NCI-H748 (cell line): Measurements from ENCODE around the gene RCC2.

Experiments
- DNase-seq: peaks from one replicate; lab custom pipeline; 2025; ENCODE audit not compliant: unreplicated experiment; lab: John Stamatoyannopoulos, UW

RCC2 gene

GRCh38 chr1:17442841-17443240, 3.4 kb upstream of the RCC2 start:
- DNase-seq, result no peak

DNA sequence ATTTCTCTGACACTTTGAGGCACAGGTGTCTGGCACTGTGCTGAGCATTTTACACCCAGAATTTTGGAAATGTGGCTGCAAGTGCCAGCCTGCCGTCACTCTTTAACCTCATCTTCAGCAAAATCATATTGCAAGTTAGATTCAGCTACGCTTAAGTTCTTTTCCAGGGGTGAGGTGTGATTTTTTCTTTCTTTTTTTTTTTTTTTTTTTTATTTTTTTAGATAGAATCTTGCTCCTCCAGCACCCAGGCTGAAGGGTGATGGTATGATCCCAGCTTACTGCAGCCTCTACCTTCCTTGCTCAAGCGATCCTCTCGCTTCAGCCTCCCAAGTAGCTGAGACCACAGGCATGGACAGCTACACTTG, 2.5 kb upstream of the RCC2 start:
- no peak for DNase-seq

- DNase-seq, result peak; percentile 8
These were observed 2.0 kb upstream of the RCC2 start for GRCh38 chr1:17441265-17441992.

- no peak for DNase-seq
These were observed 1.3 kb upstream of the RCC2 start for GRCh38 chr1:17440827-17441168.

DNA sequence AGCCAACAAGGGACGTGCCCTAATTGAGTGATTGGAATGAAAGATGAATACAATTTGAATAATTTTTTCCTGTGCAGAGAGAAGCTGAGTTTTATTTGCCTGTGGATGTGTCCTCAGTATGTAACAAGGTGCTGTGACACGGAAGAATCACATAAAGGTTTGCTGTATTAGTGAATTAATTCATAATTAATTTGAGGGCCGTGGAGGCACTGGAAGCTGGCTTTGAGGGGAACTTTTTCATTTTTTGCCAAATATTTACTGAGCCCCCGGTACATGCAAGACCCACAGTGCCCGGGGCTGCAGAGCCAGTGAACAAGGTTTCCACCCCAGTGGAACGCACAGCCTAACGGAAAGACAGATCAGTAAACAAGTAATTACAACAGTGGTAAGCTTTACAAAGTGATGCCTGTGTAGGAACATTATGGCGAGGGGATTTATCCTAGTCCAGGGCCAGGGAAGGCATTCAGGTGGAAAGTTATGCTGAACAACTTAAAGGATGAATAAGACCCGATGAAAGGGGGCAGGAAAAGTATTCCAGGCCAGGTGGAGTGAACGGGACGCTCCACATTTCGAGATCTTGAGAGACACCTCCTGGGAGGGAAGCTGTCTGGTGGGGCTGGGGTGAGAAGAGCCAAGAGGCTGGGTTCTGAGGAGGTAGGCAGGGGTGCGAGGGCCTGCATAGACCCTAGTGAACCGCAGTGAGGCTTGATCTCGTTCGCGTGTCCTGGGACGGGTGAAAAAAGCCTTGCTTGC, 773 bp upstream of the RCC2 start:
- no peak for DNase-seq

DNA sequence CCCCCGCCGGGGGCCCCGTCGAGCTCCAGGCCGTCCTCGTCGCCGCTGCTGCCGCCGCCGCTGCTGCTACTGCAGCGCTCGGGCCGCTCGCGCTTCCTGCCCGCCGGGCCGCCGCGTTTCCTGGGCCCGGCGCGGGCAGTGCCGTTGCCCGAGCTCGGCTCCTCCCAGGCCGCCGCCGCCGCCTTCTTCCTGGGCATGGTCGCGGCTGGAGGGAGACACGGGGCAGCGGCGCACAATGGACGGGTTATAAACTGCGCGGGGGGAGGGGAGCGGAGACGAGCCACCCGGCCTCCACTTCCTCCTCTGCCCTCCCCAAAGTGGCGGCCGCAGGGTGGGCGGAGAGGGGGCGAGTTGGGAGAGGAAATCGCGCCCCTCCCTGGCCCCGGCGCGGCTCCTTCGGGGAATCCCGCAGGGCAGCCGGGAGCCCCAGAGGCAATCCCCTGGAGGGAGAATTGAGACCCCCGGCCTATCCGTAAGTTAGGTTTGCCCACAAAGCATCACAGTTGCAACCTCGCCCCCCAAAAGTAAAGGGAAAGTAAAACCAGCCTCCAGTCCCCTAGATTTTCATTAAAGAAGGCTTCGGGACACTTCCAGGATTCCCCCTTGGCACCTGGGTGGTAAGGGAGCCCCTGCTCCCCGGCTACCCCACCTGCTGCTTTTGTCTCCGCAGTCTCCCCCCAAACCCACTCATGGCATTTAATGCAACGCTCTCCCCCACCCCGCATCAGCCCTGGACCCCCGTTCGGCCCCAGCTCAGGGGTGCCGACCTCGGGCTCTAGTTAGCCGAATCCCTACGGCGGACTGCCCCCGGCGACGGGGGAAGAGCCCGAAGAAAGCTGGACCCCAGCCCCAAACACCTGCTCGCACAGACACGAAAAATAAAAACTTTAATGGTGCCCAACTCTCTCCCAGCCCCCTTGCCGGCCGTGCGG, 893 bp downstream of the RCC2 start:
- DNase-seq, result peak; percentile 64

DNA sequence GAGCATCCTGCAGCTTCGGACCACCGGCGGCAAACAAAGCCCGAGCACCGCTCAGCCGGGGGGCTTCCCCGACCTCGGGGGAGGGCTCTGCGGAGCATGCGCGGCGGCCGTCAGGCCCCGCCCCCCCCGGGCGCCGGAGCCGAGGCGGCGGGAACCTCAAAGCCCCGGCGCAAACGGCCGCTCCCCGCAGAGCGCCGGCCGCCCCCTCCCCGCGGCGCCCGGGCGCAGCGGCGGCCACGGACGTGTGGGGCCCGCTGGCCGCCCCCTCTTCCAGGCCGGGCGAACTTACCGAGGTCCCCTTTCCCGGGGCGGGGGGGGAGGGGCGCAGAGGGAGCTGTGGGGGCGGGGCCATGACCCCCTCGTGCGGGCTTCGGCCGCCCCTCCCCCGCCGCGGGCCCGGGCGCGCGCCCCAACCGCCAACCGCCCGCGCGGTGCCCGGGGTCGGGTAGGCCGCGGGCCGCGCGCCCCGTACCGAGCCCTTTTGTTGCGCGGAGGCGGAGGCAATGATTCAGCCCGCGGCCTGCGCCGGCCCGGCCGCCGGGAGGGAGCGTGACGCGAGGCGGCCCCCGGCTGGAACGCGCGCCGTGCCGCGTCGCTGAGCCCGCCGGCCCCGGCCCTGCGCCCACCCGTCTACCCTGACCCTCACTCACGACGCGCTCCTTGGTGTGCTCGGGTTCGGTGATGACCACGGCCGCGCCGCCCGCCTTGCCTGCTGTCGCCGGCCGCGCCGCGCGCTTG, 1.7 kb downstream of the RCC2 start:
- peak; percentile 67 for DNase-seq

- DNase-seq, result no peak
These were observed 2.3 kb downstream of the RCC2 start for GRCh38 chr1:17437260-17437579.

DNA sequence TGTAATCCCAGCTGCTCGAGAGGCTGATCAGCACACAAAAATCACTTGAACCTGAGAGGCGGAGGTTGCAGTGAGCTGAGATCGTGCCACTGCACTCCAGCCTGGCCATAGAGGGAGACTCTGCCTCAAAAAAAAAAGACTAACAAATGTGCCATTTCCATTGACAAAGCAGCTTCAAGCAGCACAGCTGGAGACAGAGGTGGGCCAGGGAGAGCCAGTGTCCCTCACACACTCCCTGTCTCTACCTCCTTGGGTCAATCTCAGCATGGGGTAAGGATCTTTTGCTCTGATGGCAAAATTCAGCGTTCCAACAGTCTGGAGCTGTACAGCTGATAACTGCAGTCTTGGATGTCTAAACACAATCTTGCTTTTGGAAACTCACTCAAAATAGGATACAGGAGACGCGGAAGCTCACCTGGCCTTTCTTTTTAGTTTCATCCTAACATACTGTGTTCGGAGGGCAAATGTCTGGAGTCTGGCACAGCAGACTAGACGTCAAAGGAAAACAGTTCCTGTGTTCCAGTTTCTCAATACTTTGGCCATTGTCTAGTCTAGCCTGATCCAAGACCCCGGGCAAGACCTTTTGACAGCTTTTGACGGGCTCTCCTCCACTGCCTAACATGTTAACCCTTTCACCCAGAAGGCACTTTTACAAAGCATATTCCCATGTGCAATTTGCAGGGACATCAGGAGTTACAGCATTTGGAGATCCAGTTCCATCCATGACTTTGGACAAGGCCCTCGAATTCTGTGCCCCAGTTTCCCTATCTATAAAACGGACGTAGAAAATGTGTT, 2.9 kb downstream of the RCC2 start:
- DNase-seq, result no peak

- DNase-seq, result no peak
These were observed 4.9 kb downstream of the RCC2 start for GRCh38 chr1:17434601-17435000.

DNA sequence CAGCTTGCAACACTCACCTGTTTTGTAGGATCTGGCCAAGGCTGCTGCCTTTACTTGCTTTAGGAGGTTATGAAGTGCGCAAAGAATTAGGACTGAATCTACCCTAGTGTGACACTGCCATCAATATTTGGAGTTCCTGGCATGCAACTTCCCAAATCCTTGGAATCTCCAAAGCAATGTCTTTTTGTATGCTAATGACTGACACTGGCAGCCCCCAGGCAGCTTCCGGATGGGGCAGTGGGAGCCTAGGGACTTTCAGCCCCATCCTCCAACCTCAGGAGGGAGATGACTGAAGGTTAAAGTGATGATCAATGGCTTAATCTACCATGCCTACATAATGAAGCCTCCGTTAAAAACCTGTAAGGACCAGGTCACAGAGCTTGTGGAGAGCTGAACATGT, 5.5 kb downstream of the RCC2 start:
- DNase-seq, result no peak

- DNase-seq, result no peak
These were observed 6.2 kb downstream of the RCC2 start for GRCh38 chr1:17433261-17433660.

DNA sequence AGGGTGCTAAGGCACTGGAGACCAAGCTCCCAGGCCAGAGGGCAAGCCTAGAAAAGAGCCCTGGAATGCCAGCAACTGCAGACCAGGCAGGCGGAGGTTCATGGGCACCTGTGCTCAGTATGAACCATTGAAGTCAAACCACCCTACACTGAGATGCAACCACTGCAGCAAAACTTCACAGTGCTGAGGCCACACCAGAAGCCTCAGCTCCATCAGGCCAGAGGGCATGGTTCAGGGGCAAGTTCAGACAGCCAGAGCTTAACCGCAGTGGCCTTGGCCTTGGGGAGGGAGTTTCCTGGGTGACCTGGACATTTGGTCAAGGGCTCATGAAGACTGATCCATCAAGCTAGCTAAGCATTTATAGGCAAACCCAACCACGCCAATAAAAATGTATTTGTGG, 7.1 kb downstream of the RCC2 start:
- DNase-seq, result no peak

GRCh38 chr1:17429183-17429582, 10.3 kb downstream of the RCC2 start:
- no peak for DNase-seq

DNA sequence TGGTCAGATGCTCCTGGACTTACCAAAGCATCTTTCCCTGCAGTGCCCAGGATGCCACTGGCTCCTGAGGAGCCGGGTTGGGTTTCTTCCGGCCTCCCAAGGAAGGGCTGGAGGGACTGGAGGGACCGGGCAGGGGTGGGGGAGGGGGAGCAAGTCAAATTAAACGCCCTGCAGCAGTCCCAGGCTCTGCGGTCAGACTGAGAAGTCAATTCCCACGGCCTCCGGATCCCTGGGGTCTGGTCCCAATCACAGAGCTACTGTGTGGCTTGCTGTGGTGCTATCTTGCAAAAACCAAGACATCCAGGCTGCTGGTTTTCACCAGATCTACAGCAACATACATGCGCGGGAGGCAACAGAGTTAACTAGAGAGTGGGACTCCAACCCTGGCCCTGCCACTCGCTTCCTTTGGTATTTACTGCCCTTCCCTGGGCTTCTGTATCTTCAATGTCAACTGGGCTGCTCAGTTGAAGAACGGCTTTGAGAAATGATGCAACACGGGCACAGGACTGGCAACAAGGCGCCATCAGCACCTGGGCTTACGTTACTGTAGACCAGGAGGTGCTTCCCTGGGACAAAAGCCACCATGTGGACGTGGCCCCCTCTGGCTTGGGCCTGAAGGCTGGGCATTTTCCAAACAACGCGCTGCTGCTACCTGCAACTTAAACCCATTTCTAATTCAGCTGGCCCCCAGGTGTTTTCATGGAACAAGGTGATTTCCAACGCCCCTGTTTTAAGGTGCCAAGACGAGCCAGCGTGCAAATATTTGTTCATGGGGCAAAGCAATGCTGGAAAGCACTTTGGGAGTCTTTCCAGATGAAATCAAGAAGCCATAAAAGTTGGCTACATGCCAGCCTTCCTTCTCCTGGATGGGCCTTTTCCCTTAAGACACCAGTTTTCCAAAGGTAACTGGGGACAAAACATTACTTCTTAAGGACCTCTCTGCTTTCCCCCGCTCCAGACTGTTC, 11.5 kb downstream of the RCC2 start:
- no peak for DNase-seq

- DNase-seq, result no peak
These were observed 13.5 kb downstream of the RCC2 start for GRCh38 chr1:17425806-17426600.

- no peak for DNase-seq
These were observed 15.7 kb downstream of the RCC2 start for GRCh38 chr1:17423781-17424245.

DNA sequence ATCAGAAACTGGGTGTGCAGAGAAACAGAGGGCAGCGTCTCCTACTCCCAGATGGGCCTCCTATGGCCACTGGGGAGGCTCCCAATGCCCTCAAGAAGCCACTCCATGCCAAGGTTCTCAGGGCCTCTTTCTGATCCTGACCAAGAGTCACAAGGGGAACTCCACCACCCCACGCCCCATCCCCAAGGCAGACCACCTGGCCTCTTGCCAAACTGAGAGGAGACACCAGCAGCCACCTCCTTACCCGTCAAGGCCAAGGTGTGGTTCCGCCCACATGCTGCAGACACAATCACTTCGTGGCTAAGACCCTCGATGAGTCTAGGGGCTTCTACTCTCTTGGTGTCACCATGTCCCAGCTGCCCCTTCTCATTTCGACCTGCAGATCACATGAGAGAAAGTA, 17.0 kb downstream of the RCC2 start:
- no peak for DNase-seq
